ENCODE measurements around the gene DMD.

Gene DMD

GRCh38 chrX:31547816-31548215, 1663.5 kb downstream of the DMD start:
- no peaks in the 10 kb centered on the region for H3K4me1 ChIP-seq
- no peaks in the 10 kb centered on the region for H3K9me3 ChIP-seq
- H3K4me3 ChIP-seq (ENCODE audit: low read depth, low read length) = no peak overlapping the region
- H3K27me3 ChIP-seq = no peaks in the 10 kb centered on the region
- H3K36me3 ChIP-seq = no peaks in the 10 kb centered on the region
- TF ChIP-seq CTCF (IDR thresholded peaks at IDR 0.05; ENCODE audit: low read depth, low read length) = no peak
- DNase-seq = no peak

GRCh38 chrX:31547416-31547815, 1663.9 kb downstream of the DMD start:
- Histone ChIP-seq H3K9me3 (no peaks in the 10 kb centered on the region), H3K27me3 (no peaks in the 10 kb centered on the region), H3K36me3 (no peaks in the 10 kb centered on the region), H3K4me3 (ENCODE audit: low read depth, low read length) (no peak overlapping the region), H3K4me1 (no peaks in the 10 kb centered on the region)
- no peak for DNase-seq
- TF ChIP-seq CTCF (IDR thresholded peaks at IDR 0.05; ENCODE audit: low read depth, low read length) = no peak

- H3K9me3 ChIP-seq = no peaks in the 10 kb centered on the region
- no peaks in the 10 kb centered on the region for H3K36me3 ChIP-seq
- no peak for DNase-seq
- H3K4me1 ChIP-seq = no peaks in the 10 kb centered on the region
- no peak for TF ChIP-seq CTCF (IDR thresholded peaks at IDR 0.05; ENCODE audit: low read depth, low read length)
- no peaks in the 10 kb centered on the region for H3K27me3 ChIP-seq
- no peak overlapping the region for H3K4me3 ChIP-seq (ENCODE audit: low read depth, low read length)
These were observed 1665.2 kb downstream of the DMD start for GRCh38 chrX:31546126-31546525.

GRCh38 chrX:31545726-31546125, 1665.6 kb downstream of the DMD start:
- Histone ChIP-seq H3K36me3 (no peaks in the 10 kb centered on the region), H3K9me3 (no peaks in the 10 kb centered on the region), H3K27me3 (no peaks in the 10 kb centered on the region), H3K4me1 (no peaks in the 10 kb centered on the region), H3K4me3 (ENCODE audit: low read depth, low read length) (no peak overlapping the region)
- DNase-seq = no peak
- TF ChIP-seq CTCF (IDR thresholded peaks at IDR 0.05; ENCODE audit: low read depth, low read length) = no peak

GRCh38 chrX:31545191-31545590, 1666.2 kb downstream of the DMD start:
- Histone ChIP-seq H3K9me3 (no peaks in the 10 kb centered on the region), H3K4me3 (ENCODE audit: low read depth, low read length) (no peak overlapping the region), H3K27me3 (no peaks in the 10 kb centered on the region), H3K36me3 (no peaks in the 10 kb centered on the region), H3K4me1 (no peaks in the 10 kb centered on the region)
- no peak for TF ChIP-seq CTCF (IDR thresholded peaks at IDR 0.05; ENCODE audit: low read depth, low read length)
- no peak for DNase-seq

GRCh38 chrX:31543634-31544033, 1667.7 kb downstream of the DMD start:
- no peaks in the 10 kb centered on the region for H3K36me3 ChIP-seq
- no peak for TF ChIP-seq CTCF (IDR thresholded peaks at IDR 0.05; ENCODE audit: low read depth, low read length)
- no peak for DNase-seq
- H3K4me3 ChIP-seq (ENCODE audit: low read depth, low read length) = no peak overlapping the region
- no peaks in the 10 kb centered on the region for H3K9me3 ChIP-seq
- no peaks in the 10 kb centered on the region for H3K4me1 ChIP-seq
- H3K27me3 ChIP-seq = no peaks in the 10 kb centered on the region

Measured in BE2C (cell line).